Mucosa of descending colon (tissue), 3 donors: ENCODE data around the gene PCSK6. TPM values are rescaled to one million over a fixed set of nuclear protein-coding genes. Genes with fewer than 3 reads are reported as not detected.

ENCODE experiments used
- ATAC-seq: fragments of 200-7000 bp; cut with Tn5 transposase; one replicate; pipeline ENCODE4 v1.9.1; 2020; ENCODE audit warnings: mild to moderate bottlenecking, moderate library complexity
- DNase-seq, 3 donors: peaks; one replicate each; pipeline ENCODE4 v3.0.0-alpha.2; 2020
- H3K36me3 ChIP-seq: fragments of 200-600 bp; one replicate; pipeline ENCODE4 v1.8.0; 2021; ENCODE audit warnings: low read depth, mild to moderate bottlenecking
- H3K4me1 ChIP-seq: fragments of 200-600 bp; one replicate; pipeline ENCODE4 v1.8.0; 2021; ENCODE audit warnings: low read depth, mild to moderate bottlenecking
- H3K4me3 ChIP-seq: fragments of 200-600 bp; one replicate; pipeline ENCODE4 v1.8.0; 2021; ENCODE audit warnings: mild to moderate bottlenecking
- H3K9me3 ChIP-seq: fragments of 200-600 bp; one replicate; pipeline ENCODE4 v1.8.0; 2021; ENCODE audit warnings: mild to moderate bottlenecking
- CTCF ChIP-seq: fragments of 200-600 bp; IDR thresholded peaks from one replicate; pipeline ENCODE4 v1.8.0; 2022; ENCODE audit warnings: antibody characterized with exemption, mild to moderate bottlenecking
- intact Hi-C, 2 donors: fragments of 100-400 bp; cut with DNase I in 1 of 2; cut with micrococcal nuclease in 1 of 2; formaldehyde crosslinking; loops; one replicate each; pipeline versions ENCODE4 v1.11.0 to v1.11.1; 2022; cut with DNase I, micrococcal nuclease
- total RNA-seq, 3 donors: library from RNA; stranded (reverse); fragmentation: NEBNext Ultra II Directional in 2 of 3; extraction: Animal tissue kit (Norgen Biotek cat#: 25700) in 2 of 3; gene quantifications; one replicate each; pipeline versions ENCODE4 v1.2.1 to v1.2.4, GENCODE V29; 2021 to 2023
- donor health status: DM: no; HTN: no; CAD: no; lungs with moderate emphysema.
- donor health status: DM: no; HTN: no; CAD: no.
- donor health status: DM: no; HTN: yes; CAD: no.

Gene PCSK6
- total RNA-seq, 3 donors from 2014 or later, result 21.3 to 58.4 (median 30.3) TPM

GRCh38 chr15:101504866-101505609 is 15.5 kb upstream of the PCSK6 start:
- Histone ChIP-seq H3K4me1 (peaks cover 17% of the 10 kb centered on the region), H3K4me3 (no peak overlapping the region), H3K36me3 (no peaks in the 10 kb centered on the region), H3K9me3 (no peaks in the 10 kb centered on the region)
- ATAC-seq (peak; percentile 30), DNase-seq (no peak)
- TF ChIP-seq CTCF, result no peak
- intact Hi-C loops, result no loop called here

- DNase-seq, result no peak
- Histone ChIP-seq H3K4me1 (peaks cover 21% of the 10 kb centered on the region), H3K9me3 (no peaks in the 10 kb centered on the region), H3K4me3 (no peak overlapping the region), H3K36me3 (no peaks in the 10 kb centered on the region)
- no peak for ATAC-seq
- intact Hi-C loops, result no loop called here
- no peak for TF ChIP-seq CTCF
These were observed 14.9 kb upstream of the PCSK6 start for GRCh38 chr15:101504373-101504772.

GRCh38 chr15:101503296-101503599 is 13.7 kb upstream of the PCSK6 start:
- intact Hi-C loops, result no loop called here
- no peaks in the 10 kb centered on the region for H3K9me3 ChIP-seq
- no peaks in the 10 kb centered on the region for H3K36me3 ChIP-seq
- H3K4me1 ChIP-seq, result peaks cover 21% of the 10 kb centered on the region
- H3K4me3 ChIP-seq, result no peak overlapping the region
- TF ChIP-seq CTCF, result no peak
- ATAC-seq, result no peak
- no peak for DNase-seq

- ATAC-seq (no peak), DNase-seq (no peak)
- H3K4me3 ChIP-seq, result no peak overlapping the region
- H3K36me3 ChIP-seq, result no peaks in the 10 kb centered on the region
- intact Hi-C loops, result no loop called here
- H3K9me3 ChIP-seq, result no peaks in the 10 kb centered on the region
- peaks cover 21% of the 10 kb centered on the region for H3K4me1 ChIP-seq
- TF ChIP-seq CTCF, result no peak
These were observed 13.2 kb upstream of the PCSK6 start for GRCh38 chr15:101502572-101503295.

GRCh38 chr15:101501703-101502373 is 12.3 kb upstream of the PCSK6 start:
- peak; percentile 35 for ATAC-seq
- no peak overlapping the region for H3K4me3 ChIP-seq
- TF ChIP-seq CTCF, result no peak
- intact Hi-C loops, result no loop called here
- no peaks in the 10 kb centered on the region for H3K9me3 ChIP-seq
- peaks cover 21% of the 10 kb centered on the region for H3K4me1 ChIP-seq
- peak in 2 of 3 donors; percentile 47 to 49 for DNase-seq
- no peaks in the 10 kb centered on the region for H3K36me3 ChIP-seq
